Vagina (tissue), 2 donors: ENCODE measurements around the gene EXD3. TPM values are rescaled to one million over a fixed set of nuclear protein-coding genes. Genes with fewer than 3 reads are reported as not detected.

Experiments used
- DNase-seq, 2 donors: peaks; one replicate each; pipeline ENCODE4 v3.0.0-alpha.2; 2017; ENCODE audit errors: extremely low spot score in 2 of 2
- H3K27ac ChIP-seq: fragments of 200-600 bp; sonication (generic); one replicate; pipeline ENCODE4 v1.5.1; 2019
- H3K27me3 ChIP-seq: fragments of 200-600 bp; sonication (generic); one replicate; pipeline ENCODE4 v1.5.1; 2019
- H3K36me3 ChIP-seq, 2 donors: fragments of 200-600 bp; sonication (generic); one replicate each; pipeline ENCODE4 v1.5.1; 2017 to 2019
- H3K4me1 ChIP-seq: fragments of 200-600 bp; sonication (generic); one replicate; pipeline ENCODE4 v1.5.1; 2019
- H3K4me3 ChIP-seq, 2 donors: fragments of 200-600 bp; sonication (generic); 1 replicate in 1 of 2; 2 replicates in 1 of 2; pipeline ENCODE4 v1.5.1; 2016 to 2019
- H3K9me3 ChIP-seq: fragments of 200-600 bp; sonication (generic); one replicate; pipeline ENCODE4 v1.5.1; 2019
- POLR2A ChIP-seq, 2 donors: fragments of 450-650 bp; IDR thresholded peaks; one replicate each; pipeline ENCODE4 v1.6.1; 2017; ENCODE audit warnings: antibody characterized with exemption in 2 of 2, mild to moderate bottlenecking in 2 of 2, moderate library complexity in 2 of 2
- POLR2AphosphoS5 ChIP-seq, 2 donors: sonication (generic); formaldehyde crosslinking; IDR thresholded peaks; one replicate each; pipeline ENCODE4 v1.9.0; 2017; ENCODE audit warnings: antibody characterized with exemption in 2 of 2, mild to moderate bottlenecking in 2 of 2, low read depth in 1 of 2; ENCODE audit not compliant: insufficient read depth in 1 of 2
- intact Hi-C: fragments of 100-400 bp; cut with DNase I; formaldehyde crosslinking; loops from one replicate; pipeline ENCODE4 v1.15.1; 2023
- total RNA-seq: library from RNA; depleted of rRNA; stranded (reverse); fragments of >200 nt; gene quantifications from one replicate; pipeline ENCODE4 v1.2.3, GENCODE V29; 2016
- TF ChIP-seq, protein P1 (sequence below), 3 experiments: fragments of 450-650 bp in 2 of 3; fragments of 200-600 bp in 1 of 3; sonication (generic) in 1 of 3; IDR thresholded peaks; one replicate each; pipeline ENCODE4 v1.5.1; 2017 to 2019; ENCODE audit warnings: antibody characterized with exemption in 3 of 3, mild to moderate bottlenecking in 2 of 3, moderate library complexity in 2 of 3

Gene EXD3
- total RNA-seq, 1 donor from 2014 or later, result 35.6 TPM

DNA sequence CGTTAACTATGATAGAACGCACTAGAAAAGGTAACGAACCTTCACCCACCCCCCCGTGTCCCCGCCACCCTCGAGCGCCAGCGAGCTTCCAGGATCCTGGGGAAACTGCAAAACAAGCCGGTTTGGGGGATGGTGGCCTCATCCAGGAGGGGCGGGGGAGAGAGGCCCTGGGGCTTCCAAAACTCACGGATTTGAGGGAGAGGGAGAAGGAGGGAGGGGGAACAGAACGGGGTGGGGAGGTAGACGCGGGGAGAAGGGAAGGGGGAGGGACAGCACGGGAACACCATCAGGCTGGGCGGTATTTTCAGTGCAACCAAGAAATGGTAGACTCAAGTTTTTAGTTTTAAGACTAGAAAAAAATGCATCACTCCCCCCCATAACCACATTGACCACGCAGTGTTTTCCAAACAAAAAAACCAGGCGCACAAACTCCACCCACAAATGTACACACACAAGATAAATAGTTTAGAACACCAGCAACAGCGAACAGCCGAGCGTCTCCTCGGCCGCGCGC lies 122.3 kb downstream of the EXD3 start:
- TF ChIP-seq POLR2A (IDR thresholded peaks at IDR 0.05) (no peak), POLR2AphosphoS5 (IDR thresholded peaks at IDR 0.05; ENCODE audit: insufficient read depth in 1 of 2, low read depth in 1 of 2) (no peak)
- TF ChIP-seq, protein P1, sequence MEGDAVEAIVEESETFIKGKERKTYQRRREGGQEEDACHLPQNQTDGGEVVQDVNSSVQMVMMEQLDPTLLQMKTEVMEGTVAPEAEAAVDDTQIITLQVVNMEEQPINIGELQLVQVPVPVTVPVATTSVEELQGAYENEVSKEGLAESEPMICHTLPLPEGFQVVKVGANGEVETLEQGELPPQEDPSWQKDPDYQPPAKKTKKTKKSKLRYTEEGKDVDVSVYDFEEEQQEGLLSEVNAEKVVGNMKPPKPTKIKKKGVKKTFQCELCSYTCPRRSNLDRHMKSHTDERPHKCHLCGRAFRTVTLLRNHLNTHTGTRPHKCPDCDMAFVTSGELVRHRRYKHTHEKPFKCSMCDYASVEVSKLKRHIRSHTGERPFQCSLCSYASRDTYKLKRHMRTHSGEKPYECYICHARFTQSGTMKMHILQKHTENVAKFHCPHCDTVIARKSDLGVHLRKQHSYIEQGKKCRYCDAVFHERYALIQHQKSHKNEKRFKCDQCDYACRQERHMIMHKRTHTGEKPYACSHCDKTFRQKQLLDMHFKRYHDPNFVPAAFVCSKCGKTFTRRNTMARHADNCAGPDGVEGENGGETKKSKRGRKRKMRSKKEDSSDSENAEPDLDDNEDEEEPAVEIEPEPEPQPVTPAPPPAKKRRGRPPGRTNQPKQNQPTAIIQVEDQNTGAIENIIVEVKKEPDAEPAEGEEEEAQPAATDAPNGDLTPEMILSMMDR (IDR thresholded peaks at IDR 0.05), result no peak
- intact Hi-C loops, result no loop called here
- DNase-seq, result no peak
- no peaks in the 10 kb centered on the region for H3K36me3 ChIP-seq
- no peaks in the 10 kb centered on the region for H3K9me3 ChIP-seq
- H3K4me3 ChIP-seq, result peak overlapping the region; percentile 34 to 53
- peaks cover 70% of the 10 kb centered on the region for H3K4me1 ChIP-seq
- H3K27ac ChIP-seq, result peak overlapping the region; percentile 62
- H3K27me3 ChIP-seq, result peaks cover 8% of the 10 kb centered on the region

DNA sequence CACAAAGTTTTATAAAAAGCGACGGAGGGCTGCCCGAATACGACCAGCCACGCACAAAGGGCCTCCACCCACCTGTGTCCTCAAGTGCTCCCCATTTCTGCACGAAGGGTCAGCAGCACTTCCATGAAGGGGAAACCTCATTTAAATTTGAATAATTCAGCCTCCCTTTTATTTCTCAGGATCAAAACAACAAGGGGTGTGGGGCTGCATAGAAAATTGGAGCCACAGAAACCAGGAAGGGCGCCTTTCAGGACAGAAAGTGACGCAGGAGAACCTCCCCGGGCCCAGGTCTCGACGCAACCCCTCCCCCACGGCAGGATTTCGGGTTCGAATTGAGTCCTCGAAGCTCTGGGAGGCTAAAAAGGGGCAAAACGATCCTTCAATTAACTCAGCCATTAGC lies 123.0 kb downstream of the EXD3 start:
- TF ChIP-seq, protein P1 (IDR thresholded peaks at IDR 0.05), result no peak
- peak in 1 of 2 donors; percentile 15 for TF ChIP-seq POLR2AphosphoS5 (IDR thresholded peaks at IDR 0.05; ENCODE audit: insufficient read depth in 1 of 2, low read depth in 1 of 2)
- Histone ChIP-seq H3K36me3 (no peaks in the 10 kb centered on the region), H3K4me1 (peaks cover 66% of the 10 kb centered on the region), H3K4me3 (peak overlapping the region in 1 of 2 donors; percentile 53), H3K9me3 (no peaks in the 10 kb centered on the region), H3K27me3 (peaks cover 8% of the 10 kb centered on the region), H3K27ac (peak overlapping the region; percentile 62)
- DNase-seq, result no peak
- intact Hi-C loops, result loop anchor here (5.0 kb wide), 1 partner anchor 107 kb away; no protein-coding TSS in a partner anchor

DNA sequence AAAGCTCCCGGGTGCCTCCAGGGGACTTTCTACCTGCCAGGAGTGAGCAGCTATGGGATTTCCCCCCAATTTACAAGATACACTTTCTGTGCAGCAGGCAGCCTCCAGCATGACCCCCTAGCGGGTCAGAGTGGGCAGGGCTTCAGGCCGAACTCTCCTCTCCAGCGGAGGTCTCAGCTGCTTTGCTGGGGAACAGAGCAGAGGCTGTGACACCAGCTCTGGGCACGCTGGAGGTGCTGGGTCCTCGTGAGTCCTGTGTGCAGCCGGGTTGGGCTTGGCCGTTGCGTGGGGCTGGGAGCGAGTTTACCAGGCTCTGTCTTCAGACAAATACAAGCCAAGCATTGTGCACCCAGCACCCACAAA lies 123.8 kb downstream of the EXD3 start:
- peaks cover 61% of the 10 kb centered on the region for H3K4me1 ChIP-seq
- peak overlapping the region in 1 of 2 donors; percentile 53 for H3K4me3 ChIP-seq

DNA sequence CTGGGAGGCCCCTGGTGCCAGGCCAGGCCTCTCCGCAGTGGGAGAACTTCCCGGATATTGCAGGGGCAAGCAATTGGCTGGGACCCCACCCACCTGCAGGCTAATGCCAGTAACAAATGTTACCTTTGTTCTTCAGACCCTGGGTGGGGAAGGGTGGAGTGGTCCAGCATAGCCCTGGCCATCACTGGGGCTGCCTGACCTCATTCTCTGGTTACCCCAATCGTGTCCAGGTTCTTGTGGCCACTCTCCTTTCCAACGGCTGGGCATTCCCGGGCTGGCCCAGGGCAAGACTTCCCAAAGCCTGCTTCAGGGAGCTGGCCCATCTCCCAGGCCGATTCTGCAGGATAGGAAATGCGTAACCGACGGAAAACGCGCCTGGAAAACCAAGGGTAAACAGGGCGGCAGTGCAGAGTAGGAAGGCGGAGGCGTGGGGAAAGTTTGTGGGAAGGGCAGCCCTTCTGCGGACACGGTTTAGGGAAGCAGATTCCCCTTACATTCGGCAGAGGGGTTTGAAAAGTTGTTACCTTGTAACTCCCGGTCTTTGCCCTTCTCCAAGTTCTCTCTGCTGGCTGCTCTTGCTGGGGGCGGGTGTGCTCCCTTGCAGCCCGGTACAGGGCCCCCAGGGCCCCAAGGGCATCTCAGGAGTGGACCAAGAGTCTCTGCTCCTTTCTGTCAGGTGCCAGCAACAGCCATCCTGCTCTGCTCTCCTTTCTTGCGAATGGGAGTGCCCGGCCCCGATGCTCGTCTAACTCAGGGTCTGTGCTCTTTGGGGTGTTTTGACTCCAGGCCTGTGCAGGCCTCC lies 124.4 kb downstream of the EXD3 start:
- no peaks in the 10 kb centered on the region for H3K36me3 ChIP-seq
- H3K27ac ChIP-seq, result peak overlapping the region; percentile 51
- peaks cover 8% of the 10 kb centered on the region for H3K27me3 ChIP-seq
- intact Hi-C loops, result loop anchor here (5.0 kb wide), 1 partner anchor 109 kb away; no protein-coding TSS in a partner anchor
- DNase-seq, result no peak
- no peak for TF ChIP-seq POLR2A (IDR thresholded peaks at IDR 0.05)
- peak in 1 of 2 donors; percentile 24 for TF ChIP-seq POLR2AphosphoS5 (IDR thresholded peaks at IDR 0.05; ENCODE audit: insufficient read depth in 1 of 2, low read depth in 1 of 2)
- H3K9me3 ChIP-seq, result no peaks in the 10 kb centered on the region
- peaks cover 55% of the 10 kb centered on the region for H3K4me1 ChIP-seq
- peak overlapping the region in 1 of 2 donors; percentile 53 for H3K4me3 ChIP-seq

More for the DNA sequence above, 123.8 kb downstream of the EXD3 start:
- no peaks in the 10 kb centered on the region for H3K9me3 ChIP-seq
- no peak for DNase-seq
- peak overlapping the region; percentile 51 for H3K27ac ChIP-seq
- no peaks in the 10 kb centered on the region for H3K36me3 ChIP-seq
- intact Hi-C loops, result loop anchor here (5.0 kb wide), 1 partner anchor 108 kb away; no protein-coding TSS in a partner anchor
- no peak for TF ChIP-seq POLR2A (IDR thresholded peaks at IDR 0.05)
- peaks cover 8% of the 10 kb centered on the region for H3K27me3 ChIP-seq

DNA sequence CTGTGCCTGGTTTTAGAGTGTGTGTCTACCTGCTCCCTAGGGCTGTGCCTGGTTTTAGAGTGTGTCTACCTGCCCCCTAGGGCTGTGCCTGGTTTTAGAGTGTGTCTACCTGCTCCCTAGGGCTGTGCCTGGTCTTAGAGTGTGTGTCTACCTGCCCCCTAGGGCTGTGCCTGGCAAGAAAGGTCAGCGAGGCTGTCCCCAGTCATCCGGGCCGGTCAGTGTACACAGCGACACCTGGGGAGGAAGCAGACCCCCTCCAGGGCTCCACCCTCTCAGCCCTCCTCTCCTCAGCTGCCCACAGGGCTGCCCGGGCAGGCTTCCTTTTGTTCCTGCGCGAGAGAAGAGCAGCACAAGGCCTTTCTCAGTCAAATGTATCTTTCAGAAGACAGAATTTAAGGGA lies 125.0 kb downstream of the EXD3 start:
- no peak overlapping the region for H3K4me3 ChIP-seq
- intact Hi-C loops, result loop anchor here (5.0 kb wide), 1 partner anchor 109 kb away; no protein-coding TSS in a partner anchor
- no peaks in the 10 kb centered on the region for H3K9me3 ChIP-seq
- no peak for DNase-seq
- TF ChIP-seq POLR2A (IDR thresholded peaks at IDR 0.05) (no peak), POLR2AphosphoS5 (IDR thresholded peaks at IDR 0.05; ENCODE audit: insufficient read depth in 1 of 2, low read depth in 1 of 2) (no peak)
- TF ChIP-seq, protein P1 (IDR thresholded peaks at IDR 0.05), result no peak
- peaks cover 48% of the 10 kb centered on the region for H3K4me1 ChIP-seq
- peaks cover 8% of the 10 kb centered on the region for H3K27me3 ChIP-seq
- H3K27ac ChIP-seq, result peak overlapping the region; percentile 51
- no peaks in the 10 kb centered on the region for H3K36me3 ChIP-seq
